Panc1 (cell line): ENCODE data around the gene OR52B6. TPM values are rescaled to one million over a fixed set of nuclear protein-coding genes. Genes with fewer than 3 reads are reported as not detected.

Source experiments
- ATAC-seq: fragments of 200-7000 bp; cut with Tn5 transposase; 2 replicates; pipeline ENCODE4 v1.9.1; 2020; ENCODE audit warnings: mild to moderate bottlenecking, moderate library complexity
- Bru-seq: library from RNA; stranded (reverse); fragments of 400-500 nt; gene quantifications from one replicate; lab custom pipeline; 2021; lab: Mats Ljungman, UMichigan
- BruChase-seq, 2 experiments: library from RNA; stranded (reverse); fragments of 400-500 nt; gene quantifications; one replicate each; lab custom pipeline; 2021; lab: Mats Ljungman, UMichigan
- BruUV-seq: library from RNA; stranded (reverse); fragments of 400-500 nt; replicated peaks from 2 replicates; lab custom pipeline; 2021; lab: Mats Ljungman, UMichigan
- CTCF ChIA-PET: fragments of 300-600 bp; sonication (Branson Sonifier 250); formaldehyde crosslinking; loops from one replicate; lab custom pipeline; 2022; ENCODE audit warnings: antibody characterized with exemption; lab: Charles Lee
- POLR2A ChIA-PET: fragments of 300-600 bp; sonication (Branson Sonifier 250); formaldehyde crosslinking; loops from one replicate; lab custom pipeline; 2022; ENCODE audit warnings: antibody characterized with exemption; lab: Charles Lee
- DNase-seq: peaks from one replicate; pipeline ENCODE4 v3.0.0-alpha.2; 2010; ENCODE audit warnings: low read depth, low spot score
- H3K27ac ChIP-seq: 2 replicates; pipeline ENCODE4 v1.5.1; 2011; ENCODE audit warnings: mild to moderate bottlenecking, low read length, inconsistent platforms
- H3K27me3 ChIP-seq: fragments of 200-500 bp; sonication (Bioruptor generic); 2 replicates; pipeline ENCODE4 v1.6.0; 2014; ENCODE audit warnings: low read length, inconsistent platforms; ENCODE audit not compliant: control insufficient read depth, insufficient read depth
- H3K36me3 ChIP-seq: fragments of 200-500 bp; sonication (Bioruptor generic); 2 replicates; pipeline ENCODE4 v1.5.1; 2014; ENCODE audit warnings: inconsistent platforms, mild to moderate bottlenecking, low read length, moderate library complexity; ENCODE audit not compliant: control insufficient read depth, insufficient read depth
- H3K4me1 ChIP-seq: 2 replicates; pipeline ENCODE4 v1.5.1; 2011; ENCODE audit warnings: inconsistent platforms, mild to moderate bottlenecking, low read length, moderate library complexity; ENCODE audit not compliant: control insufficient read depth, insufficient read depth
- H3K4me3 ChIP-seq, 2 experiments: 2 replicates each; pipeline ENCODE4 v1.5.1; 2011 to 2012; ENCODE audit warnings: low read depth in 2 of 2, low read length in 2 of 2, mild to moderate bottlenecking in 2 of 2, inconsistent platforms in 1 of 2, moderate library complexity in 1 of 2
- H3K9me3 ChIP-seq: fragments of 200-500 bp; sonication (Bioruptor generic); 2 replicates; pipeline ENCODE4 v1.5.1; 2014; ENCODE audit warnings: low read depth, mild to moderate bottlenecking, inconsistent platforms, low read length, moderate library complexity; ENCODE audit not compliant: control insufficient read depth, insufficient read depth
- POLR2AphosphoS5 ChIP-seq: IDR thresholded peaks from 2 replicates; pipeline ENCODE4 v1.6.1; 2012; ENCODE audit warnings: mild to moderate bottlenecking, low read depth, low read length, moderate library complexity
- SIN3A ChIP-seq: IDR thresholded peaks from 2 replicates; pipeline ENCODE4 v1.6.1; 2012; ENCODE audit warnings: low read depth, mild to moderate bottlenecking, low read length, moderate library complexity, borderline replicate concordance; ENCODE audit not compliant: insufficient read depth
- TCF7L2 ChIP-seq: IDR thresholded peaks from 2 replicates; pipeline ENCODE4 v1.6.1; 2011; ENCODE audit warnings: mild to moderate bottlenecking, low read depth, low read length, inconsistent platforms
- in situ Hi-C: cut with HindIII; loops from 2 replicates; pipeline ENCODE4 v1.10.0; 2016; ENCODE audit warnings: low sequenced_read_pairs, low pct_unique_long_range_greater_than_20kb
- intact Hi-C: fragments of 100-400 bp; cut with micrococcal nuclease; formaldehyde crosslinking; loops from one replicate; pipeline ENCODE4 v1.10.0; 2022; ENCODE audit not compliant: unreplicated experiment
- long read RNA-seq: library from polyadenylated mRNA; unstranded; transcript quantifications from one replicate; pipeline ENCODE4 v2.0.0, GENCODE V29; 2021; ENCODE audit not compliant: unreplicated experiment
- polyA plus RNA-seq: library from polyadenylated mRNA; unstranded; fragments of >200 nt; gene quantifications from one replicate; pipeline ENCODE4 v1.2.1, GENCODE V29; 2012; ENCODE audit warnings: missing spikeins; ENCODE audit not compliant: insufficient read length
- total RNA-seq: library from RNA; stranded (reverse); gene quantifications from one replicate; pipeline ENCODE4 v1.2.1, GENCODE V29; 2021; ENCODE audit not compliant: unreplicated experiment
- TF ChIP-seq, protein P1 (sequence below), 2 experiments: IDR thresholded peaks; 2 replicates each; pipeline ENCODE4 v1.6.1; 2011 to 2012; ENCODE audit warnings: low read depth in 2 of 2, control low read depth in 1 of 2, low read length in 1 of 2, mild to moderate bottlenecking in 1 of 2, moderate library complexity in 1 of 2; ENCODE audit not compliant: insufficient read depth in 1 of 2
- TF ChIP-seq, protein P2 (sequence below): fragments of 450-650 bp; IDR thresholded peaks from 2 replicates; pipeline ENCODE4 v1.5.1; 2017; ENCODE audit warnings: mild to moderate bottlenecking

The OR52B6 gene, protein sequence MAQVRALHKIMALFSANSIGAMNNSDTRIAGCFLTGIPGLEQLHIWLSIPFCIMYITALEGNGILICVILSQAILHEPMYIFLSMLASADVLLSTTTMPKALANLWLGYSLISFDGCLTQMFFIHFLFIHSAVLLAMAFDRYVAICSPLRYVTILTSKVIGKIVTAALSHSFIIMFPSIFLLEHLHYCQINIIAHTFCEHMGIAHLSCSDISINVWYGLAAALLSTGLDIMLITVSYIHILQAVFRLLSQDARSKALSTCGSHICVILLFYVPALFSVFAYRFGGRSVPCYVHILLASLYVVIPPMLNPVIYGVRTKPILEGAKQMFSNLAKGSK
- total RNA-seq: not detected
- not detected for polyA plus RNA-seq
- Bru-seq, nascent RNA: not detected
- not detected for BruChase-seq, experiment 1, labeled RNA remaining after a 2-hour chase
- BruChase-seq, experiment 2, labeled RNA remaining after a 6-hour chase: not detected
- long read RNA-seq: 0 reads

DNA sequence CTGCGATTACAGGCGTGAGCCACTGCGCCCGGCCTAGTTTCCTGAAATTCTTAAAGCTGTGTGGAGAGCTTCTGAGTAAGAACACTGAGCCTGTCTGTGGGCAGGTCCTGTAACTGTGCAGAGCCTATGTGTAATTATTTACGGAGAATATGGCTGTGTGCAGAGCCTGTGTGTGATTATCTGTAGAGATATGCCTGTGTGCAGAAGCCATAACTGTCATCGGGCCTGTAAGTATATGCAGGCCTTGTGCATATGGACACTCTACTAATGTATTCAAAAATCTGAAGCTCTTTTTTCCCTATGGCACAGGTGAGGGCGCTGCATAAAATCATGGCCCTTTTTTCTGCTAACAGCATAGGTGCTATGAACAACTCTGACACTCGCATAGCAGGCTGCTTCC is at the start of gene OR52B6:
Gene OR52B6, plus strand, starts transcription at position 301 of the 400 bp plus-strand sequence. Its CDS starts 0 bp downstream, at position 301.
- Histone ChIP-seq H3K27ac (no peak within 1 kb of the TSS), H3K9me3 (no peaks in the 10 kb centered on the region), H3K4me1 (no peaks in the 10 kb centered on the region), H3K27me3 (peaks cover 2% of the 10 kb centered on the region; the same call in 1 of the 2 replicates), H3K36me3 (no peaks in the 10 kb centered on the region), H3K4me3 (no peak within 1 kb of the TSS)
- POLR2A ChIA-PET: interaction anchor here (0.7 kb wide), 1 partner anchor 11 kb away, joined by 4 read pairs; no protein-coding TSS in a partner anchor
- in situ Hi-C loops (no loop called here), intact Hi-C loops (no loop called here)
- ATAC-seq (peak; percentile 42; the same call in 1 of the 2 replicates), DNase-seq (no peak)
- BruUV-seq: no TSS peak
- CTCF ChIA-PET: no interaction called here
- TF ChIP-seq, protein P1, sequence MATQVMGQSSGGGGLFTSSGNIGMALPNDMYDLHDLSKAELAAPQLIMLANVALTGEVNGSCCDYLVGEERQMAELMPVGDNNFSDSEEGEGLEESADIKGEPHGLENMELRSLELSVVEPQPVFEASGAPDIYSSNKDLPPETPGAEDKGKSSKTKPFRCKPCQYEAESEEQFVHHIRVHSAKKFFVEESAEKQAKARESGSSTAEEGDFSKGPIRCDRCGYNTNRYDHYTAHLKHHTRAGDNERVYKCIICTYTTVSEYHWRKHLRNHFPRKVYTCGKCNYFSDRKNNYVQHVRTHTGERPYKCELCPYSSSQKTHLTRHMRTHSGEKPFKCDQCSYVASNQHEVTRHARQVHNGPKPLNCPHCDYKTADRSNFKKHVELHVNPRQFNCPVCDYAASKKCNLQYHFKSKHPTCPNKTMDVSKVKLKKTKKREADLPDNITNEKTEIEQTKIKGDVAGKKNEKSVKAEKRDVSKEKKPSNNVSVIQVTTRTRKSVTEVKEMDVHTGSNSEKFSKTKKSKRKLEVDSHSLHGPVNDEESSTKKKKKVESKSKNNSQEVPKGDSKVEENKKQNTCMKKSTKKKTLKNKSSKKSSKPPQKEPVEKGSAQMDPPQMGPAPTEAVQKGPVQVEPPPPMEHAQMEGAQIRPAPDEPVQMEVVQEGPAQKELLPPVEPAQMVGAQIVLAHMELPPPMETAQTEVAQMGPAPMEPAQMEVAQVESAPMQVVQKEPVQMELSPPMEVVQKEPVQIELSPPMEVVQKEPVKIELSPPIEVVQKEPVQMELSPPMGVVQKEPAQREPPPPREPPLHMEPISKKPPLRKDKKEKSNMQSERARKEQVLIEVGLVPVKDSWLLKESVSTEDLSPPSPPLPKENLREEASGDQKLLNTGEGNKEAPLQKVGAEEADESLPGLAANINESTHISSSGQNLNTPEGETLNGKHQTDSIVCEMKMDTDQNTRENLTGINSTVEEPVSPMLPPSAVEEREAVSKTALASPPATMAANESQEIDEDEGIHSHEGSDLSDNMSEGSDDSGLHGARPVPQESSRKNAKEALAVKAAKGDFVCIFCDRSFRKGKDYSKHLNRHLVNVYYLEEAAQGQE (IDR thresholded peaks at IDR 0.05; ENCODE audit: insufficient read depth in 1 of 2, low read depth in 2 of 2, low read length in 1 of 2): no peak
- TF ChIP-seq TCF7L2: no peak
- TF ChIP-seq SIN3A: no peak
- TF ChIP-seq, protein P2, sequence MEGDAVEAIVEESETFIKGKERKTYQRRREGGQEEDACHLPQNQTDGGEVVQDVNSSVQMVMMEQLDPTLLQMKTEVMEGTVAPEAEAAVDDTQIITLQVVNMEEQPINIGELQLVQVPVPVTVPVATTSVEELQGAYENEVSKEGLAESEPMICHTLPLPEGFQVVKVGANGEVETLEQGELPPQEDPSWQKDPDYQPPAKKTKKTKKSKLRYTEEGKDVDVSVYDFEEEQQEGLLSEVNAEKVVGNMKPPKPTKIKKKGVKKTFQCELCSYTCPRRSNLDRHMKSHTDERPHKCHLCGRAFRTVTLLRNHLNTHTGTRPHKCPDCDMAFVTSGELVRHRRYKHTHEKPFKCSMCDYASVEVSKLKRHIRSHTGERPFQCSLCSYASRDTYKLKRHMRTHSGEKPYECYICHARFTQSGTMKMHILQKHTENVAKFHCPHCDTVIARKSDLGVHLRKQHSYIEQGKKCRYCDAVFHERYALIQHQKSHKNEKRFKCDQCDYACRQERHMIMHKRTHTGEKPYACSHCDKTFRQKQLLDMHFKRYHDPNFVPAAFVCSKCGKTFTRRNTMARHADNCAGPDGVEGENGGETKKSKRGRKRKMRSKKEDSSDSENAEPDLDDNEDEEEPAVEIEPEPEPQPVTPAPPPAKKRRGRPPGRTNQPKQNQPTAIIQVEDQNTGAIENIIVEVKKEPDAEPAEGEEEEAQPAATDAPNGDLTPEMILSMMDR: no peak
- TF ChIP-seq POLR2AphosphoS5: no peak

DNA sequence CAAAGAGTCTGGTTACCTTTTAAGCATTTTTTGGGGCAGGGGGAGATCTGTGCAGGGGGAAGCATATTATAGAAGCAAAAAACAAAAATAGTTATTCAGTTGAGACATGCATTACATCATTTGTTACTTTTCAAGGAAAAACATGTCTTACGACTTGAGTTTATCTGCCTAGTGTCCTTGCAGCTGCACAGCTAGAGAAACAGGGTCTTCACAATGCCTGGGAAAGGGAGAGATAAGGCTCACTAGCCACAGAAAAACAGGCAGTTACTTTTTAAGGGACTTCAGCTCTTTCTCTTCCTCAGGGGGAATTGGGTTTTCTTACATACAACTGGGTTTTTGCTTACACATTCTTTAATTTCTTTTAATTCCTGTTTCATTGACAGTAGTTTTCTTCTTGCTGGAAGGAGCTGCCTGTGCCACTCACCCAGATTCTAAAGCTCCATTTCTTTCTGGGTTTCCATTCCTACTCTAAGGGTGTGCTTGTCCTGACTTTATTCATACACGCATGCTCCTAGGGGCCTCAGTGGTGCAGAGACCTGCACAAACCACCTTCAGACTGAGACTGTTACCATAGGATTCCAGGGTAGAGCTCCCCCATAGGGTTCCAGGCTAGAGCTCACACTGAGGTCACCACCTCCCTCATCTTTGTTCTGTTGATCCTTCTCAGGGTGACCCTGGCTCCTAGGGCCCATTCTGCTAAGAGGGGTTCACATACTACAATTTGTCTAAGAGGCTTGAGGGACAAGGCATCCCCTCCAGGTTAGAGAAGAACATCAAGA is 49.4 kb upstream of the OR52B6 start:
- DNase-seq (no peak), ATAC-seq (no peak)
- intact Hi-C loops: no loop called here
- no peaks in the 10 kb centered on the region for H3K36me3 ChIP-seq
- POLR2A ChIA-PET: no interaction called here
- TF ChIP-seq POLR2AphosphoS5 (no peak), TCF7L2 (no peak), SIN3A (no peak)
- TF ChIP-seq, protein P1 (IDR thresholded peaks at IDR 0.05; ENCODE audit: insufficient read depth in 1 of 2, low read depth in 2 of 2, low read length in 1 of 2): no peak
- TF ChIP-seq, protein P2: no peak
- H3K27ac ChIP-seq: no peak overlapping the region
- BruUV-seq: no TSS peak
- CTCF ChIA-PET: no interaction called here
- H3K4me3 ChIP-seq: no peak overlapping the region
- no peaks in the 10 kb centered on the region for H3K9me3 ChIP-seq
- no peaks in the 10 kb centered on the region for H3K4me1 ChIP-seq
- H3K27me3 ChIP-seq: no peaks in the 10 kb centered on the region
- in situ Hi-C loops: no loop called here
